GM21381 (cell line): ENCODE measurements around the gene CDKN2AIPNL.
"Not testable (repeated sequence)": the region's sequence is repeated elsewhere in the genome, so short reads cannot be mapped to it uniquely, and the experiment has no call there.

Experiments
- ATAC-seq: cut with Tn5 transposase; IDR thresholded peaks from one replicate; pipeline ENCODE4 v1.9.1; 2021; ENCODE audit warnings: mild to moderate bottlenecking, moderate library complexity; ENCODE audit not compliant: unreplicated experiment

The CDKN2AIPNL gene

GRCh38 chr5:134438721-134439123, 27.0 kb upstream of the CDKN2AIPNL start:
- ATAC-seq = no peak

GRCh38 chr5:134437847-134438581, 26.3 kb upstream of the CDKN2AIPNL start:
- no peak for ATAC-seq

- no peak for ATAC-seq
Measured at GRCh38 chr5:134437340-134437846, 25.7 kb upstream of the CDKN2AIPNL start.

GRCh38 chr5:134436523-134437339, 25.1 kb upstream of the CDKN2AIPNL start:
- ATAC-seq = peak; percentile 93

- no peak for ATAC-seq
Measured at GRCh38 chr5:134435560-134435959, 23.9 kb upstream of the CDKN2AIPNL start.

GRCh38 chr5:134432677-134433359, 21.1 kb upstream of the CDKN2AIPNL start:
- no peak for ATAC-seq

GRCh38 chr5:134432174-134432573, 20.5 kb upstream of the CDKN2AIPNL start:
- ATAC-seq = no peak

GRCh38 chr5:134430001-134430569, 18.4 kb upstream of the CDKN2AIPNL start:
- no peak for ATAC-seq

GRCh38 chr5:134427540-134428041, 15.9 kb upstream of the CDKN2AIPNL start:
- no peak for ATAC-seq

GRCh38 chr5:134426361-134426760, 14.7 kb upstream of the CDKN2AIPNL start:
- no peak for ATAC-seq

- no peak for ATAC-seq
Measured at GRCh38 chr5:134423376-134423775, 11.7 kb upstream of the CDKN2AIPNL start.

GRCh38 chr5:134422791-134423365, 11.2 kb upstream of the CDKN2AIPNL start:
- no peak for ATAC-seq

GRCh38 chr5:134421038-134421437, 9.4 kb upstream of the CDKN2AIPNL start:
- not testable (repeated sequence) for ATAC-seq

- ATAC-seq = no peak
Measured at GRCh38 chr5:134420343-134420742, 8.7 kb upstream of the CDKN2AIPNL start.

GRCh38 chr5:134418958-134419357, 7.3 kb upstream of the CDKN2AIPNL start:
- ATAC-seq = no peak

- no peak for ATAC-seq
Measured at GRCh38 chr5:134417707-134418106, 6.0 kb upstream of the CDKN2AIPNL start.

GRCh38 chr5:134413046-134413445, 1.4 kb upstream of the CDKN2AIPNL start:
- no peak for ATAC-seq

- no peak for ATAC-seq
Measured at GRCh38 chr5:134411228-134411545, 494 bp downstream of the CDKN2AIPNL start.

- ATAC-seq = no peak
Measured at GRCh38 chr5:134410822-134411221, 859 bp downstream of the CDKN2AIPNL start.

- ATAC-seq = no peak
Measured at GRCh38 chr5:134409321-134409720, 2.4 kb downstream of the CDKN2AIPNL start.

- no peak for ATAC-seq
Measured at GRCh38 chr5:134406390-134406789, 5.3 kb downstream of the CDKN2AIPNL start.
